H7 (cell line): ENCODE results near the gene PDK2. TPM values are rescaled to one million over a fixed set of nuclear protein-coding genes. Genes with fewer than 3 reads are reported as not detected.

Experiments used
- DNase-seq: peaks from one replicate; pipeline ENCODE4 v3.0.0; 2012
- H3K27me3 ChIP-seq: 2 replicates; pipeline ENCODE4 v1.6.0; 2011; ENCODE audit warnings: mild to moderate bottlenecking, low read length; ENCODE audit not compliant: control insufficient read depth, insufficient read depth
- H3K36me3 ChIP-seq: replicated peaks from 2 replicates; pipeline ENCODE4 v1.5.1; 2011; ENCODE audit warnings: low read length; ENCODE audit not compliant: control insufficient read depth, insufficient read depth
- H3K4me3 ChIP-seq: 2 replicates; pipeline ENCODE4 v1.5.1; 2011; ENCODE audit warnings: low read depth, mild to moderate bottlenecking, control low read depth, low read length, moderate library complexity; ENCODE audit not compliant: insufficient read depth
- total RNA-seq: library from RNA; depleted of rRNA; stranded (reverse); fragments of >200 nt; shearing (Covaris generic); gene quantifications from 2 replicates; pipeline ENCODE4 v1.2.3, GENCODE V29; 2014

PDK2 gene
- total RNA-seq, 1 experiment from 2014 or later = 14.2 TPM

DNA sequence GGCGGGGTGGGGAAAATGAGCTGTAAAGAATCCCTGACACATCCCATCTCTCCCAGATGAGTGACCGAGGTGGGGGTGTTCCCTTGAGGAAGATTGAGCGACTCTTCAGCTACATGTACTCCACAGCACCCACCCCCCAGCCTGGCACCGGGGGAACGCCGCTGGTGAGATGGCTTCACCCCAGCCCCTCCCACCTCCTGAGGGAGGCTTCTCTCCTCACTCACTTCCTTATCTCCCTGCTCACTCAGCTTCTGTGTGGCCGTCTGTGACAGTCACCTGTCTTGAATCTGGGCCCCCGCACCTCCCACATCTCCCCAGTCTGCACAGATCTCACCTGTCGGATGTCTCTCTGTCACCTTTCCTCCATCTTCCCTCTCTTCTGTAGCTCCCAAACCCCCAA, 13.4 kb downstream of the PDK2 start:
- H3K27me3 ChIP-seq = no peaks in the 10 kb centered on the region
- no peak for DNase-seq
- no peak overlapping the region for H3K4me3 ChIP-seq
- no peaks in the 10 kb centered on the region; the same call in 1 of the 2 replicates for H3K36me3 ChIP-seq

- Histone ChIP-seq H3K36me3 (no peaks in the 10 kb centered on the region; the same call in 1 of the 2 replicates), H3K4me3 (no peak overlapping the region), H3K27me3 (no peaks in the 10 kb centered on the region)
- DNase-seq = no peak
Measured at GRCh38 chr17:50109207-50109606, 14.1 kb downstream of the PDK2 start.

DNA sequence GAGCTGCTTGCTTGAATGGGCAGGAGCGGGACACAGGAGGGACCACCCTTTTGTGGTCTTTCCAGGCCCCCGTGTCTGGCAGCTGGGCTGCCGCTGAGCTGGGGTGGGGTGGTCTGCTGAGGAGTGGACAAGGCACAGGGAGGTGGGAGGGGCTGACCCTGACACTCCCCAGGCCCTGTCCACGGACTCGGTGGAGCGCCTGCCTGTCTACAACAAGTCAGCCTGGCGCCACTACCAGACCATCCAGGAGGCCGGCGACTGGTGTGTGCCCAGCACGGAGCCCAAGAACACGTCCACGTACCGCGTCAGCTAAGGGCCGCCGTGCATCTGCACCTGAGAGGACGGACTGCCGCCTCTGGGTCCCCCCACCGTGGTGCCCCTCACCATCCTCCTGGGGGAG, 14.6 kb downstream of the PDK2 start:
- Histone ChIP-seq H3K4me3 (no peak overlapping the region), H3K27me3 (no peaks in the 10 kb centered on the region), H3K36me3 (no peaks in the 10 kb centered on the region; the same call in 1 of the 2 replicates)
- DNase-seq = no peak

DNA sequence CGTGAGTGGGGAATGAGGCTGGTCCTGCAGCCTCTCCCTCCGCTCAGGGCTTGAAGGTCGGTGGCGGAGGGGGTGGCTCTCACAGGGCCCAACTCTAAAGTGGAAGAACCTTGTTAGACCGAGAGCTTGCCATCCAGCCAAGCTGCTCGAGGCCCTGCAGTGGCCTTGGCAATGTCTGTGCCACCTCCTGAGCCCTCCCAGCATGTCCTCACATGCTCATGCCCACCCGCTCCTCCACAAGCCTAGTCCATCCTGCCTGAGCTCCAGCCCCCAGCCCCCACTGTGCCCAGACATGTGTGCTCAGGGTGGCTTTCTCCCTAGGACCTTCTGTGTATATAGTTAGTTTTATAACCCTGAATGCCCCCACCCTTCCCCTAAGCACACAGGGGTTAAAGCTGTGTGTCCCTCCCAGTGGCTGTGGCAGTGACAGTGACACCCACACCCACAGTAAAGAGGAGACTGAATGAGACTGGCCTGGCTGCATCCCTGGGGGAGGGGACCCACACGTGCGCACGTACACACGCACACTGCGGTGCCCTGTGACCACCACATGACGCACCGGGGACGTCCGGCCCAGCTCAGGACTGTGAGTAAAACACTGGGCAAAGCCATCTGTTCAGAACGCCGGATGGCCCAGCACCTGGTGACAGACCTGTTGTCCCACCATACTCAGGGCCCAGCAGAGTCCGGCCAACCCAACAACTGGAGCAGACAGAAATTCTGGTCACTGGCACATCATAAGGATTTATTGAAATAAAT, 15.6 kb downstream of the PDK2 start:
- no peaks in the 10 kb centered on the region for H3K27me3 ChIP-seq
- DNase-seq = no peak
- H3K36me3 ChIP-seq = no peaks in the 10 kb centered on the region; the same call in 1 of the 2 replicates
- no peak overlapping the region for H3K4me3 ChIP-seq

DNA sequence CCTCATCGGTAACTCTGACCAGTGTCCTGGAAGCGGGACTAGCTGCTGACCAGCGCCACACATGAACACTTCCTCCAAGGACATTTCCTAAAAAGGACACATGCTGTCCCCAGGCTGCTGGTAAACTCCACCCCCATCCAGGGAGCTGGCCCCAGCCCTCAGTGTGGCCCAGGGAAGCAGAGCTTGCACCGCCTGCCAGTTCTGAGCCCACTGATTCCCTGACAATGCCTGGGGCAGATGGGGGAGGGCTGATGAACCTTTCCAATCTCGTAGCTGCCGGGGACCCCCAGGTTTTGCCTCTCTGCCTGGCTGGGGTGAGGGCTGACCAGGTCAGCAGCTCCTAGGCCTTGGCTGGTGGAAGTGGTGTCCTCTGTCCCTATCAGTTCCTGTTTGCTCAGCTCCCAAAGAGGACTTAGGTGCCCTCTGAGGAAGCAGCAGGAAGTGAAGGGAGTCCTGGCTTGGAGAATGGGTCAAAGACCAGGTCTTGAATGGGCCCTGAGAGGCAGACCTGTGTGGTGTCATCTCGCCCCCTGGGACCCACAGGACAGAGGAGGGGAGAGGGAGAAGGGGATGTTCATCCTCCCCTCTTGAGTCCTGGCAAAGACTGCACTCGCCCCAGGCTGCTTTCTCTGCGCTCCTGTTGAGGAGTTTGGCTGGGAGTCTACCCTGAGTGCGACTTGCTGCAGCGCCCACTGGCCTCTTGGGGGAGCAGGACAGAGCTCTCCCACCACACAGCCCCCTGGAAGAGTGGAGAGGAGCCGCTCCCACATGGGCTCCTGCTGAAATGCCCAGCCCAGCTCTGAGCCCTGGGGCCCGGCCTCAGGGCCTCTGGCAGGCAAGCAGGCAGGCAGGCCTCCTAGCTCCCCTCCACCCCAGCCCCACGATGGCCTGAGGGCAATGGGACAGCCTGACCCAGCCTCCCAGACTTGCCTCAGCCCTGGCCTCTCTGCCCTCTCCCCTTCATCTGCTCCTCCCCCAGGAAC, 16.8 kb downstream of the PDK2 start:
- Histone ChIP-seq H3K27me3 (peaks cover 5% of the 10 kb centered on the region; the same call in 1 of the 2 replicates), H3K4me3 (no peak overlapping the region), H3K36me3 (no peaks in the 10 kb centered on the region; the same call in 1 of the 2 replicates)
- no peak for DNase-seq

GRCh38 chr17:50112694-50113093, 17.5 kb downstream of the PDK2 start:
- Histone ChIP-seq H3K27me3 (peaks cover 9% of the 10 kb centered on the region), H3K36me3 (no peaks in the 10 kb centered on the region; the same call in 1 of the 2 replicates), H3K4me3 (no peak overlapping the region)
- no peak for DNase-seq

- no peak overlapping the region for H3K4me3 ChIP-seq
- H3K27me3 ChIP-seq = peaks cover 14% of the 10 kb centered on the region
- DNase-seq = no peak
- no peaks in the 10 kb centered on the region; the same call in 1 of the 2 replicates for H3K36me3 ChIP-seq
Measured at GRCh38 chr17:50113624-50114320, 18.6 kb downstream of the PDK2 start.

DNA sequence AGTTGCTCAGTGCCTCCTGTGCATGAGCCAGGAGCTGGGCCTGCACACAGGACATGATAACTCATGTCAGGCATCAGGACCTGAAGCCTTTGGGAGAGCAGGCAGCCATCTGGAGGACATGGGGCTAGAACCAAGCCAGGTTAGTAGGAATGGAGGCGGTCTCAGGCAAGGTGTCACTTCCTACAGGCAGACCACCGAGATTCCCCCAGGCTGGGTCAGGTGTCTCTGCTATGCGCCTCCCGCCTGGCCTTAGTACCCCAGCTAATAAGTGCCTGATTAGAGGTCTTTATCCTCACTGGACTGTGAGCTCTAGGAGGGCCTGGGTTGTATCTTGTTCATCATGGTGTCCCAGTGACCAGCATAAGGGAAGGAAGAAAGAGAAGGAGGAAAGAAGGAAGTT, 19.2 kb downstream of the PDK2 start:
- peaks cover 18% of the 10 kb centered on the region for H3K27me3 ChIP-seq
- H3K4me3 ChIP-seq = no peak overlapping the region
- H3K36me3 ChIP-seq = no peaks in the 10 kb centered on the region; the same call in 1 of the 2 replicates
- DNase-seq = no peak

GRCh38 chr17:50114849-50115357, 19.8 kb downstream of the PDK2 start:
- Histone ChIP-seq H3K36me3 (no peaks in the 10 kb centered on the region; the same call in 1 of the 2 replicates), H3K4me3 (no peak overlapping the region), H3K27me3 (peaks cover 20% of the 10 kb centered on the region)
- peak; percentile 88 for DNase-seq

DNA sequence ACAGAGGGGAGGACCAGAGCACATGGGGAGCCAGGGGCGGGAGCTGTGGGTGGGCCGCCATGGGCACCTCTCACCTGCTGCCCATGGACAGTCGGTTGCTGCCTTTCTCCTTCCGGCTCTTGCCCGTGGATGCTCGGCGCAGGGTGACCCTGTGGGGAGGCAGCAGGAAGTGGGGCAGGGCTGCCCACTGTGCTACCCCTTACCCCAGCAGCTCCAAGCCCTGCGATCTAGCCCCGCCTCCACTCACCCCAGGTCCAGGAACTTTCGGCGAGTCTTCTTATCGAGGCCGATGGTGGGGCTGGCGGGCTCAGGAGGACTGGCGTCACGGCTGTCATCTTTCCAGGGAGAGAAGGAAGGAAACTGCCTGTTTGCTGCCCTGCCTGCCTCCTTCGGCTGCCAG, 20.6 kb downstream of the PDK2 start:
- DNase-seq = no peak
- Histone ChIP-seq H3K27me3 (peaks cover 20% of the 10 kb centered on the region), H3K4me3 (no peak overlapping the region), H3K36me3 (no peaks in the 10 kb centered on the region)

GRCh38 chr17:50117202-50118051, 22.3 kb downstream of the PDK2 start:
- Histone ChIP-seq H3K27me3 (peaks cover 20% of the 10 kb centered on the region), H3K36me3 (no peaks in the 10 kb centered on the region), H3K4me3 (peak overlapping the region; percentile 45)
- DNase-seq = peak; percentile 93

DNA sequence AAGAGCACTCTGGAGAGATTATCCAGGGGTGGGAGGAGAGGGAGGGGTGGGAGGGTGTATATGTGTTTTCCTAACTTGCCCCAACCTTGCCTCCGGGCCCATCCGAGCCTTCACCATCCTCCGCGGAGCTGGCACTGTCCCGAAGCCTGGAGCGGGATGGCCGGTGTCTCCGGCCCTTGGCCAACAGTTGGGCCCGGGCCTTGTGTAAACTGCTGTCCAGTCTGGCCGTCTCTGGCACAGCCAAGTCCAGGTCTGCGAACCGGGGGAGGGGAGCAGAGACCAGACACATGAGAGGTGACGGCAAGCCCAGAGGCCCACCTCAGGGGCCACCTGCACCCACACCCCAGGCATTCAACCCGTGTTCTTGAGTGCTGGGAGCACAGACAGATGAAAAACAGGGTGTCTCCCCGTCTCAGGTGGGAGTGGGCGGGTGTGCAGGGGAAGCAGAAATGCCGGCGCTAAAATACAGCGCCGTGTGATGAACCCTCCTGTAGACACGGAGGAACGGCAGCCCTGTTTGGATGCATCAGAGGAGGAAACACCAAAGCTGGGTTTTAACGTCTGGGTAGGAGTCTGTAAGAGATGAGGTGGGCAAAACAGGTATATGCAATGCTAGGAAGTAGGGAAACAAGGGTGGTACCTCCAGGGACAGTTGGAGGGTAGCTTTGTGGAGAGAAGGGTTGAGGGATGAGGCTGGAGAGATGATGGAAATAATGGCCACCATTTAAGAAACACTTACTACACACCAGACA, 23.1 kb downstream of the PDK2 start:
- Histone ChIP-seq H3K4me3 (no peak overlapping the region), H3K36me3 (no peaks in the 10 kb centered on the region), H3K27me3 (peaks cover 20% of the 10 kb centered on the region)
- DNase-seq = no peak

- no peak overlapping the region for H3K4me3 ChIP-seq
- no peaks in the 10 kb centered on the region for H3K36me3 ChIP-seq
- no peak for DNase-seq
- H3K27me3 ChIP-seq = peaks cover 20% of the 10 kb centered on the region
Measured at GRCh38 chr17:50118828-50119218, 23.7 kb downstream of the PDK2 start.
